ENCODE results near the gene CPNE9.

The CPNE9 gene

GRCh38 chr3:9761919-9762318, 58.3 kb downstream of the CPNE9 start:
- no peak for DNase-seq (ENCODE audit: low spot score)
- H3K4me3 ChIP-seq (ENCODE audit: severe bottlenecking) = no peak overlapping the region
- H3K36me3 ChIP-seq (ENCODE audit: low read depth) = peaks cover 19% of the 10 kb centered on the region

GRCh38 chr3:9762871-9763270, 59.2 kb downstream of the CPNE9 start:
- no peaks in the 10 kb centered on the region for H3K27me3 ChIP-seq (ENCODE audit: insufficient read depth, poor library complexity, severe bottlenecking)
- peaks cover 14% of the 10 kb centered on the region; the same call in 1 of the 2 replicates for H3K36me3 ChIP-seq (ENCODE audit: low read depth)
- no peak overlapping the region for H3K27ac ChIP-seq (ENCODE audit: poor library complexity, severe bottlenecking)
- H3K9me3 ChIP-seq (ENCODE audit: severe bottlenecking) = no peaks in the 10 kb centered on the region
- H3K4me1 ChIP-seq (ENCODE audit: insufficient read depth, poor library complexity, severe bottlenecking) = no peaks in the 10 kb centered on the region
- no peak overlapping the region for H3K4me3 ChIP-seq (ENCODE audit: severe bottlenecking)
- ATAC-seq (ENCODE audit: low read depth) = no peak
- no peak for TF ChIP-seq CTCF (IDR thresholded peaks at IDR 0.05; ENCODE audit: poor library complexity, severe bottlenecking)
- DNase-seq (ENCODE audit: low spot score) = no peak

More at GRCh38 chr3:9761919-9762318, 58.3 kb downstream of the CPNE9 start:
- TF ChIP-seq CTCF (IDR thresholded peaks at IDR 0.05; ENCODE audit: poor library complexity, severe bottlenecking) = no peak
- no peak for ATAC-seq (ENCODE audit: low read depth)
- Histone ChIP-seq H3K4me1 (ENCODE audit: insufficient read depth, poor library complexity, severe bottlenecking) (no peaks in the 10 kb centered on the region), H3K27me3 (ENCODE audit: insufficient read depth, poor library complexity, severe bottlenecking) (no peaks in the 10 kb centered on the region), H3K9me3 (ENCODE audit: severe bottlenecking) (no peaks in the 10 kb centered on the region), H3K27ac (ENCODE audit: poor library complexity, severe bottlenecking) (no peak overlapping the region)

GRCh38 chr3:9765865-9766264, 62.2 kb downstream of the CPNE9 start:
- no peaks in the 10 kb centered on the region for H3K36me3 ChIP-seq (ENCODE audit: low read depth)
- no peak for DNase-seq (ENCODE audit: low spot score)
- no peaks in the 10 kb centered on the region for H3K4me1 ChIP-seq (ENCODE audit: insufficient read depth, poor library complexity, severe bottlenecking)
- no peaks in the 10 kb centered on the region for H3K27me3 ChIP-seq (ENCODE audit: insufficient read depth, poor library complexity, severe bottlenecking)
- no peak overlapping the region for H3K4me3 ChIP-seq (ENCODE audit: severe bottlenecking)
- ATAC-seq (ENCODE audit: low read depth) = no peak
- H3K9me3 ChIP-seq (ENCODE audit: severe bottlenecking) = no peaks in the 10 kb centered on the region
- no peak for TF ChIP-seq CTCF (IDR thresholded peaks at IDR 0.05; ENCODE audit: poor library complexity, severe bottlenecking)
- no peak overlapping the region for H3K27ac ChIP-seq (ENCODE audit: poor library complexity, severe bottlenecking)

DNA sequence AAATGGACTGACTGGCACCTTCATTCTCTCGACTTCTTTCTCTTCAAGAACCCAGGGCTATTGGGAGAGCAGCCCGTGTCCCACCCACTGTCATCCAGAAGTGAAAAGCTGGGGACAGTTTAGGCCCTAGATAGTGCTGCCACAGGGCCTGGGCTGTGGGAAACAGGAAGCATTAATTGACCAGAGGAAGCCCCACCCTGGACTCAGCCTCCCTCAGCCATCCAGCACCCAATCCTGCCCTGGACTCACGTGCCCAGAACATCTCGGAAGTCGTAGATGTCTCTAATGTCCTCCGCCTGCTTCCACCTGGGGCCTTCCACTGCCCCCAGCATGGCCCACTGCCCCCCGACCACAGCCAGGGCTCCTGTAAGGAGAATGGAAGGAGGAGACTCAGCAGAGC, 63.8 kb downstream of the CPNE9 start:
- no peak overlapping the region for H3K27ac ChIP-seq (ENCODE audit: poor library complexity, severe bottlenecking)
- H3K4me1 ChIP-seq (ENCODE audit: insufficient read depth, poor library complexity, severe bottlenecking) = no peaks in the 10 kb centered on the region
- H3K27me3 ChIP-seq (ENCODE audit: insufficient read depth, poor library complexity, severe bottlenecking) = no peaks in the 10 kb centered on the region
- H3K36me3 ChIP-seq (ENCODE audit: low read depth) = no peaks in the 10 kb centered on the region
- H3K9me3 ChIP-seq (ENCODE audit: severe bottlenecking) = no peaks in the 10 kb centered on the region
- DNase-seq (ENCODE audit: low spot score) = no peak
- no peak overlapping the region for H3K4me3 ChIP-seq (ENCODE audit: severe bottlenecking)
- ATAC-seq (ENCODE audit: low read depth) = no peak
- TF ChIP-seq CTCF (IDR thresholded peaks at IDR 0.05; ENCODE audit: poor library complexity, severe bottlenecking) = no peak

- no peak for ATAC-seq (ENCODE audit: low read depth)
- no peak overlapping the region for H3K4me3 ChIP-seq (ENCODE audit: severe bottlenecking)
- H3K27ac ChIP-seq (ENCODE audit: poor library complexity, severe bottlenecking) = no peak overlapping the region
- TF ChIP-seq CTCF (IDR thresholded peaks at IDR 0.05; ENCODE audit: poor library complexity, severe bottlenecking) = no peak
- H3K4me1 ChIP-seq (ENCODE audit: insufficient read depth, poor library complexity, severe bottlenecking) = no peaks in the 10 kb centered on the region
- no peaks in the 10 kb centered on the region for H3K9me3 ChIP-seq (ENCODE audit: severe bottlenecking)
- DNase-seq (ENCODE audit: low spot score) = no peak
- H3K27me3 ChIP-seq (ENCODE audit: insufficient read depth, poor library complexity, severe bottlenecking) = no peaks in the 10 kb centered on the region
- H3K36me3 ChIP-seq (ENCODE audit: low read depth) = no peaks in the 10 kb centered on the region
Measured at GRCh38 chr3:9768141-9768775, 64.6 kb downstream of the CPNE9 start.
